D341Med (cell line): ENCODE results near the gene MRPL32.

Experiments
- DNase-seq: peaks from one replicate; pipeline ENCODE4 v3.0.0; 2012; ENCODE audit warnings: low spot score

The MRPL32 gene

DNA sequence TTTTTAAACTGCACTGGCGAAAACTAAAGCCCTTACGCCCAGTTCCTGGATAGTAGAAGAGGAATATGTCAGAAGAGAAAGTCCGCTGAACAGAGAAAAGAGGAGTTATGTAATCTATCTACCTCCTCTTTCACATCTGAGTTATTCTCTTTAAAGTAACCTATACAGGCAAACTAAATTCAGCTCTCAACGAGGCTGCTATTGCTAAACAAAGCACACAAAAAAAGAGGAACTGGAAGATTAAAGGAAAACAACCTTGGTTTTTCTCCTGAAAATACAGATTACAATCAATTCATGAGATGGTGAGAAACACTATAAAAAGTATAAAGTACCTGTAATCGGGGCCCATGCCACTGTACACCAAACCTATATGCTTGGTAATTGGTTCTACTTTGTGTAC is 6.0 kb upstream of the MRPL32 start:
- no peak for DNase-seq

GRCh38 chr7:42928754-42929153 is 3.4 kb upstream of the MRPL32 start:
- DNase-seq, result no peak

- no peak for DNase-seq
Observed at GRCh38 chr7:42929449-42929848, 2.7 kb upstream of the MRPL32 start.

DNA sequence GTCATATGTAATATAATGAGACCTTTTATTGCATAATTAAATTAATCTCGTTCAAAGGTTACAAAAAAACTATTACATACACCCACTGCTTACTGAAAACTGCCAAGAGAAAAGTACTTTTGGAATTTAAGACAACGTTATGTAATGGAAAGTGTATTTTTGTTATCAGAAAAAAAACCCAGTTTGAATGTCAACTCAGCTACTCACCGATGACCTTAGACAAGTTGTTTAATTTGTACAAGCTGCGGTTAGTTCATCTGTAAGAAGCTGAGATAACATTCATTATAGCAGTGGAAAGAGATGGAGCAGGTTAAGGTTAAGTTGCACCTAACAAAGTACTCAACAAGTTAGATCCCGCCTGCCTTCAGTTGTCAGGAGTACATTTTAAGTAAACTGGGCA is 1.3 kb upstream of the MRPL32 start:
- DNase-seq, result no peak

DNA sequence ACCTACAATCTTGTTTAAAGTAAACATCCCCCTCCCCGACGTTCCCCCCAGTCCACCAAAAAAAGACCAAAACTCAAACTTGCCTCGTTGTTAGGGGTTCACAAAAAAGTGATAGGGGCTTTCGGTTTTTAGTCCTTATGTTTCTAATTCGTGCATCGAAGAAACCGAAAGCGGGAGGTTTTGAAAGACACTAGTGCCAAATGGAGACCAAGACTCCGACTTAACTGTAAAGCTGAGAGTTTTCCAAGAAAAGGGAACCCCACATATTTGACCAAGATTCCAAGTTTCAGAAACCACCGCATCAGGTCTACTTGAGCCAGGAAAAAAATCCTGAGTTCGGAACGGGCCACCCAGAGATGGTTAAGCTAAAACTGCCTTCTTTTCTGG is 736 bp upstream of the MRPL32 start:
- no peak for DNase-seq

DNA sequence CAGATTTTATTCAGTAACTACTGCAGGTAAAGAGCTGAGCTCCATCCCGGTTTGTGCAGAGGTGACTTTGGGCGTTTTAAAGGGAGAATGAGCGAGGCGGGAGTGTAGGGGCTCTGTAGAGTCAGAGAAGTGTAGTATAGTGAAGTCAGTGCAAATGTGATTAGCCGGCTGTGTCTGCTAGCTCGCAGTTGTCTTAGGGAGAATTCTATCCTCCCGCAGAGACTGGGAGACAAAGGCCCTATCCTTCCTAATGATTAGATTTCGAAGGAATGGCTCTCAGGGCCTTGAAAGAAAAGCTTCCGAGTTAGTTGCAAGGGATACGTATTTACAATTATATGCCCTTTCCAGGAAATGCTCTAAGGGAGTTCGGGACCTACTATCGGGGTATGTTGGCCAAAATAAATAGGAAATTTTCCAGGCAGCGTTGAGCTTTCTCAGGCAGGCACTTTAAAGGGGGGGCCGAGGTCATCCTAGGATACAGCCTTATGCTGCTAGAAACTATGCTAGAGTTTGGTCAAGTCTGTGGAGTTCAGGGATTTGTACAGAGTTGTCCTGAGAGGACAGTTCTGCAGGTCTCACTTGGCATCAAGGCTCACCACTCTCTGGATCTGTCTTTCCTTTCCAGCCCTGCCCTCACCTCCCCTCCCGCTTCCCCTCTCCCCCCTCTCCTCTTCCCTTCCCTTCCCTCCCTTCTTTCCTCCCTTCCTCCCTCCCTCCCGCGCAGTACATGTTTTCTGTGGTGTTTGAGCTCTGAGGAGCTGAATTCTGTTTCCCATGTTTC is 825 bp downstream of the MRPL32 start:
- peak; percentile 46 for DNase-seq

DNA sequence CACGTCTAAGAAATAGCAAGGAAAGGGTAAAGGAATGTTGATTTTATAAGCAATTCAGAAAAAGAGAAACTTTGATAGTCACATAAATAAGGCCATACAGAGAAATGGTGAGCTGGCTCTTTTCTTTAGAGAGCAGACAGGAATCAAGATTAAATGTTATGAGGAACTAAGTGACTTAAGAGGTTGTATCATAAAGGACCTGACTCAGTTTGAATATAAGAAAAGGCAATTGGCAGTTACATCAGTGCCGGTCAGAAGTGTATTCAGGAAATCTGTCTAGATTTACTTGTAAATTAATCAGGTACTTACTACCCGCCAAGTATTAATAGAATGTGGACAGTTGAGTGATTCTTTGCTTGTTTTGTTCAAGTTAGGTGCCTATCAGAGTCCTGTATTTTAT is 2.1 kb downstream of the MRPL32 start:
- no peak for DNase-seq

DNA sequence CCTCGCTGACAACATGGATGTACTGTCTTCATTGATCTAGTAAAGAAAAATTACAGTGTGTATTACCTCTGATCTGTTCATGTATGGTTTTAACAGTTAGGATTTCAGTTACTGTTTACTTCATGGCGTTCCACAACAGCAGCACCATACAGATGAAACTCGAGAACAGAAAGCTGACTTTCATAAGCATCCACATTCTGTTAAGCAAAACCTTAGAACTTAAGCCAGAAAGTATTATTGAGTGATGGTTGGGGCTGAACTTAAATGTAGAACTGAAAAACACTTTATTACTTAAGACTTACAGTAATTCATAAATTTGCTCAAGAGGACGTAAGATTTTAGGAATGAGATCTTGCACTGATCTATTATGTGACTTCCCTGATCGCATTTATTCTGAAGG is 3.7 kb downstream of the MRPL32 start:
- no peak for DNase-seq

DNA sequence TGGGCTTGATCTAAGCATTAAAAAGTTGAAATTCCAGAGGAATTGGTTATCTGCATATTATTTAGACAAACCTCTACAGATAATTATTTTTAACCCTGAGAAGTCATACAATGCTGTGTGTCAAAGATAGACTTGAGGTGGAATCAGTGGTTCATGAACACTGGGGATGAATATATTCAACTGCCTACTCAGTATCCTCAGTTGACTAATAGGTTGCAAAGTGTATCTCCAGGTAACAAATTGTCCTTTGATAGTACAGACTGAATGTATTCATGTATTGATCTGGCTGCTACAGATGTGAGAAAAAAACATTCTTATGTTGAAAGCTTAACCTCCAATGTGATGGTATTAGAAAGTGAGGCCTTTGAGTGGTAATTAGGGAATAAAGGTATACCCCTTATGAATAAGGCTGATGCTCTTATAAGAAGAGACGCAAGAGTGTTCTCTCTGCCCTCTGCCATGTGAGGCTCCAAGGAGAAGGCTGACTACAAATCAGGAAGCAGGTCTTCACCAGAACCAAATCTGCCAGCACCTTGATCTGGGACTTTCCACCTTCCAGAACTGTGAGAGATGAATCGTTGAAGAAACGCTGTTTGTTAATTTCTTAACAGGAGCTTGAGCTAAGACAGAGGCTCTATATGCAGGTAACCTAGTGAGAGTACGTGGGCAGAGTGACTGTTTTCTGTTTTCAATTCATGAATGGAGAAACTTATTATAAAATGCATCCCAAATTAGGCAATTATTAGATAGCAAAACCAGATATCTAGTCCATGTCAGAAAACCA is 7.5 kb downstream of the MRPL32 start:
- DNase-seq, result no peak

- peak; percentile 78 for DNase-seq
Observed at GRCh38 chr7:42940985-42941847, 9.0 kb downstream of the MRPL32 start.

- no peak for DNase-seq
Observed at GRCh38 chr7:42945821-42946626, 13.8 kb downstream of the MRPL32 start.

- DNase-seq, result no peak
Observed at GRCh38 chr7:42946627-42946950, 14.4 kb downstream of the MRPL32 start.

- DNase-seq, result no peak
Observed at GRCh38 chr7:42947521-42947920, 15.3 kb downstream of the MRPL32 start.

GRCh38 chr7:42950417-42950816 is 18.2 kb downstream of the MRPL32 start:
- no peak for DNase-seq

- DNase-seq, result no peak
Observed at GRCh38 chr7:42952328-42952727, 20.2 kb downstream of the MRPL32 start.

DNA sequence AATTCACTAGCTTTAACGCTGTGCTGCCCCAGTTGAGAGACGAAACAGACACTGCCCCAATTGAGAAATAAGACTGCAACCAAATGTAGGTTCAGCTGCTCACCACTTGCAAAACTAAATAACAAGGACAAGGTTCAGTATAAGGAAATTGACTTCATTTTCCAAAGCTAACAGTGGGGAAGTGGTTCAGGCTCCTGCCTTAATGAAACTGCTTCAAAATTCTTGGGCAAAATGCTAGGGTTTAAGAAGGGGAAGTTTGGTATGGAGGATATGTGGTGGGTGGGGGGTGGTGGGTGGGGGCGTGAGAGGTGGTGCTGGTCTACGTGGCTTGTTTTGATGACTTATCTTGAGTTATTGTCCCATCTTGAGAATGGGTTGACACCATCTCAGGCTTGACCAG is 21.8 kb downstream of the MRPL32 start:
- no peak for DNase-seq

DNA sequence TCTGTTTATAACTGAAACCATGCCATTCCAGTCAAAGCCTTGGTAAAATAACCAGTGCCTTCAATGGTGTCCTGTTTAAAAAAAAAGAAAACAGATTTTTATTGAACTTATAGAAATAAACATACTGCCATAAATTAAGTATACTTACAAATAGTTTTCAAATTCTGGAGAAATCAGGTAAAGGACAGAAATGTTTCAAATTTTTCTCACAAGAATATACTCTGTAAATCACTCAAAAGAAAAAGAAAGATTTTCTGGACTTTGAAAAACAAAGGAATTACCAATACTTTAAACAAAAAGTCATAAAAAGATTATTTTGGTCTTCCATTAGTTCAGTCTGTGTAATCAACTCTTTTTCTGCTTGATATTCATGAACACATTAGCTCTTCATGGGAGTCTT is 23.9 kb downstream of the MRPL32 start:
- DNase-seq, result no peak

DNA sequence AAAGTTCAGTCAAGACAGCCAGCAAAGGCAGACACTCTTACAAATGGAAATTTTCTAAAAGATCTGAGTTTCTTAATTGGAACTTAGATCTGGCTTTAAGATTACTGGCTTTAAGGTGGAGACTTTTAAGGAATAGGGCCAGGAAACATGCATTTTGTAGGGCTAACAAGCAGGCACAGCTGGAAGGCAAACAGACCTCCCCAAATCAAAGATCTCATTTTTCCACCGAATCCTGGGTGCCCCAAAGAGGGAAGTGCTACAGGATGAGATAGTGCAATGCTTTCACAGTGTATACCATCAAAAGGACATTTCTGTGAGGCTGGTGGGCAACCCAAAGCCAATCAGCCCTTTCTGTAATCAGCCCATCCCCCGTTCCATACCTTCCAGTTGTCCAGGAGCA is 27.4 kb downstream of the MRPL32 start:
- DNase-seq, result no peak

- DNase-seq, result no peak
Observed at GRCh38 chr7:42960762-42961161, 28.6 kb downstream of the MRPL32 start.

GRCh38 chr7:42961170-42961569 is 29.0 kb downstream of the MRPL32 start:
- no peak for DNase-seq

GRCh38 chr7:42964293-42964692 is 32.1 kb downstream of the MRPL32 start:
- DNase-seq, result no peak
